HG03175 (cell line): Measurements from ENCODE around the gene OCSTAMP.

Source experiments
- ATAC-seq: cut with Tn5 transposase; IDR thresholded peaks from one replicate; pipeline ENCODE4 v1.9.1; 2021; ENCODE audit warnings: mild to moderate bottlenecking, moderate library complexity; ENCODE audit not compliant: unreplicated experiment

OCSTAMP gene

GRCh38 chr20:46573788-46574584, 23.5 kb upstream of the OCSTAMP start:
- no peak for ATAC-seq

GRCh38 chr20:46573234-46573633, 22.8 kb upstream of the OCSTAMP start:
- ATAC-seq, result no peak

DNA sequence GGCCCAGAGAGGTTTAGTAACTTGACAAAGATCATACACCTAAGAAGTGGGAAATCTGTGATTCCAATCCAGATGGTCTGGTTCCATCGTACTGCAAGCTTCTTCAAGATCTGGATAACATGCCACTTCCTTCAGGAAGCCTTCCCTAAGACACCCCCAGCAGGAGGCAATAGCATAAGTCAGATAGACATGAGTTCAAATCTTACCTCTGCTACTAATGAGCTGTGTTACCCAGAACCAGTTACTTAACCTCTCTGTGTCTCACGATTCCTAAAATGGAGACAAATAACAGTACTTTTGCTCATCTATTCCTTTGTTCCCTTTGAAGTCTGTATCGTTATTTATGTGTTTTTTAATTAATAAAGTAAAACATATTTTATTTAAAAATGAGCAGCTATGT, 22.3 kb upstream of the OCSTAMP start:
- ATAC-seq, result no peak

- ATAC-seq, result no peak
Observed at GRCh38 chr20:46572153-46572552, 21.7 kb upstream of the OCSTAMP start.

GRCh38 chr20:46571418-46571817, 21.0 kb upstream of the OCSTAMP start:
- no peak for ATAC-seq

DNA sequence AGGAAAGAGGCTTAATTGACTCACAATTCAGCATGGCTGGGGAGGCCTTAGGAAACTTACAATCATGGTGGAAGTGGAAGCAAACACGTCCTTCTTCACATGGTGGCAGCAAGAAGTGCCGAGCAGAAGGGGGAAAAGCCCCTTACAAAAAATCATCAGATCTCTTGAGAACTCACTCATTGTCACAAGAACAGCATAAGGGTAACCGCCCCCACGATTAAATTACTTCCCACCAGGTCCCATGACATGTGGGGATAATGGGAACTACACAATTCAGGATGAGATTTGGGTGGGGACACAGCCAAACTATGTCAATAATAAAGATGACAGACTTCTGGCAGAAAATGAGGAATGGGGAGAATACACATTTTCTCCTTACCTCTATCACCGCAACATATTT, 20.5 kb upstream of the OCSTAMP start:
- ATAC-seq, result no peak

GRCh38 chr20:46569961-46570360, 19.5 kb upstream of the OCSTAMP start:
- ATAC-seq, result no peak

DNA sequence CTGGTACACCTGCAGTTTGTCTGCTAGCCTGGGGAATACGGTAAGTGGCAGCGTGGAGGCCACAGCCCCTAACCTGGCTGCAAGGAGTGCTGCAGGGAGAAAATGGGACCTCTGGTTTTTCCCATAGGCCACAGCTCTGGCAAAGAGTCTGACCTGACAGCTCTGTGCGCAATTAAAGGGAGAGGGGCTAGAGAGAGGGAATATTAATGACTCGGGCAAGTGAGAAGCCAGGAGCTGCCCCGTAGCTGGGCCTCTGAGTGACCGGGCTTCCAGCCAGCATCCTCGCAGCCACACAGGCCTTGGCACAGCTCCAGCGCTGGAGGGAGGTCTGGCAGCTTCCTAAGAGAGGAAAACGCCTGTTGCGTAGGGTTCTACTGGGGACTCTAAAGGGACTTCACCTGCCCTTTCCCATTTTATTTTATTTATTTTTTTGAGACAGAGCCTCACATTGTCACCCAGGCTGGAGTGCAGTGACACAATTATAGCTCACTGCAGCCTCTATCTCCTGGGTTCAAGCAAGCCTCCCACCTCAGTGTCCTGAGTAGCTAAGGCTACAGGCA, 18.2 kb upstream of the OCSTAMP start:
- ATAC-seq, result no peak

DNA sequence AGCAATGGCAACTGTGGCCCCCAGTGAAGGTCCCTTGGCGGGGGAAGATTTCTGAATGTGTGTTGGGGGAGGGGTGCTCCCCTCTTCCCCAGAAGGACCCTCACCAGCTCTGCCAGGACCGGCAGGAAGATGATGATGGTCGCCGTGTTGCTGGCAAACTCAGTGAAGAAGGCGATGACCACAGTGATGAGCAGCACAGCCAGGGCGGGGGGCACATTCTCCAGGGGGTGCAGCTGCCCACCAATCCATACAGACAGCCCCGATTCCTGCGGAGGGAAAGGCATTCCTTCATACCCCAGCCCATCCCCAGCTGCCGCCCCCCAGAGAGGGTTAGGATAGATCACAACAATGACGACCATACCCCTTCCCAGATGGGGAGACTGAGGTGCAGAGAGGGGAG, 15.7 kb upstream of the OCSTAMP start:
- ATAC-seq, result no peak

- ATAC-seq, result no peak
Observed at GRCh38 chr20:46564241-46564957, 13.9 kb upstream of the OCSTAMP start.

DNA sequence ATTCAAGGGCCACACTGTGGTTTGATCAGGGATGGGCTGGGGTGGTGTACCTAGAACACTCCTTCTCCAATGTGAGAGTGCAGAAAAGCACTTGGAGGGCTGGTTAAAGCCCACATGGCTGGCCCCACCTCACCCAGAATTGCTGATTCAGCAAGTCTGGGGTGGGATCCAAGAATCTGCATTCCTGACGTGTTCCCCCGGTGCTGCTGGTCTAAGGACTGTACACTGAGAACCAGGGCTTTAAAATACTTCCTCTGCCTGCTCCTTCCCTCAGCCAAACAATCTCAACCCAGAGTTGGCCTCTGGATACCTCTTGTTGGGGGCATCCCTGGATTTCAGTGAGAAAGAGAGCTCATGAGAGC, 13.4 kb upstream of the OCSTAMP start:
- no peak for ATAC-seq

GRCh38 chr20:46563170-46563859, 12.9 kb upstream of the OCSTAMP start:
- ATAC-seq, result no peak

- no peak for ATAC-seq
Observed at GRCh38 chr20:46562373-46563169, 12.1 kb upstream of the OCSTAMP start.

DNA sequence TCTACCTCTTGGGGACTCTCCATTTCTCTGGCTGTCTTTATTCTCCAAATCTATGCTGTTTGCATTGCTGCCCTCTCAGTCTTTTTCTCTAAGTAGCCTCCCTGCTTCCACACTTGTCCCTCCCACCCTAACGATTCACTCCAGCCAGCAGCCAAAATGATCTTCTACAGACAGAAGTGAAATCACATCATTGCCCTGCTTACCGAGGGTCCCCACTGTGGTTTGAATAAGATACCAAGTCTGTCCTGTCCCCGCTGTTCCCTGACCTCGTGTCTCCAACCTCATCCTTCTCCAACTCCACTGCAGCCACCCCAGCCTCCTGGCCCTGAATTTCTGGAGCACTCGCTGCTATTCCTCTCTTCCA, 11.5 kb upstream of the OCSTAMP start:
- ATAC-seq, result no peak

- ATAC-seq, result no peak
Observed at GRCh38 chr20:46559685-46560440, 9.4 kb upstream of the OCSTAMP start.

- ATAC-seq, result no peak
Observed at GRCh38 chr20:46559001-46559400, 8.5 kb upstream of the OCSTAMP start.

- no peak for ATAC-seq
Observed at GRCh38 chr20:46558511-46558959, 8.1 kb upstream of the OCSTAMP start.

GRCh38 chr20:46557231-46557956, 6.9 kb upstream of the OCSTAMP start:
- no peak for ATAC-seq

GRCh38 chr20:46555370-46555956, 5.0 kb upstream of the OCSTAMP start:
- ATAC-seq, result no peak
